WTC11 (cell line): ENCODE data around the gene SHROOM3.

Experiments
- ATF3 ChIP-seq: sonication (generic); formaldehyde crosslinking; conservative IDR thresholded peaks from 2 replicates; pipeline ENCODE4 v1.8.1; 2022; ENCODE audit warnings: mild to moderate bottlenecking, missing genetic modification reagents
- CREB1 ChIP-seq: sonication (generic); formaldehyde crosslinking; IDR thresholded peaks from 2 replicates; pipeline ENCODE4 v1.8.0; 2023; ENCODE audit warnings: mild to moderate bottlenecking, missing genetic modification reagents
- ESRRA ChIP-seq: sonication (generic); formaldehyde crosslinking; IDR thresholded peaks from 2 replicates; pipeline ENCODE4 v1.8.1; 2022; ENCODE audit warnings: mild to moderate bottlenecking, missing genetic modification reagents, borderline replicate concordance
- MAX ChIP-seq: sonication (generic); formaldehyde crosslinking; IDR thresholded peaks from 2 replicates; pipeline ENCODE4 v1.8.0; 2022; ENCODE audit warnings: mild to moderate bottlenecking, missing genetic modification reagents
- RELA ChIP-seq: sonication (generic); formaldehyde crosslinking; IDR thresholded peaks from 2 replicates; pipeline ENCODE4 v1.8.1; 2022; ENCODE audit warnings: missing genetic modification reagents, mild to moderate bottlenecking, borderline replicate concordance
- SP1 ChIP-seq: sonication (generic); formaldehyde crosslinking; conservative IDR thresholded peaks from 2 replicates; pipeline ENCODE4 v1.8.1; 2022; ENCODE audit warnings: missing genetic modification reagents
- STAT6 ChIP-seq: sonication (generic); formaldehyde crosslinking; conservative IDR thresholded peaks from 2 replicates; pipeline ENCODE4 v1.8.1; 2023; ENCODE audit warnings: mild to moderate bottlenecking, low read depth, missing genetic modification reagents, moderate library complexity
- ZNF281 ChIP-seq: sonication (generic); formaldehyde crosslinking; IDR thresholded peaks from 2 replicates; pipeline ENCODE4 v1.8.0; 2023; ENCODE audit warnings: mild to moderate bottlenecking, missing genetic modification reagents
- TF ChIP-seq, protein P1 (sequence below): fragments of 200-600 bp; IDR thresholded peaks from 2 replicates; pipeline ENCODE4 v1.8.0; 2022; ENCODE audit warnings: antibody characterized with exemption
- TF ChIP-seq, protein P2 (sequence below): sonication (generic); formaldehyde crosslinking; IDR thresholded peaks from 2 replicates; pipeline ENCODE4 v1.8.1; 2022; ENCODE audit warnings: low read depth, missing genetic modification reagents, borderline replicate concordance

DNA sequence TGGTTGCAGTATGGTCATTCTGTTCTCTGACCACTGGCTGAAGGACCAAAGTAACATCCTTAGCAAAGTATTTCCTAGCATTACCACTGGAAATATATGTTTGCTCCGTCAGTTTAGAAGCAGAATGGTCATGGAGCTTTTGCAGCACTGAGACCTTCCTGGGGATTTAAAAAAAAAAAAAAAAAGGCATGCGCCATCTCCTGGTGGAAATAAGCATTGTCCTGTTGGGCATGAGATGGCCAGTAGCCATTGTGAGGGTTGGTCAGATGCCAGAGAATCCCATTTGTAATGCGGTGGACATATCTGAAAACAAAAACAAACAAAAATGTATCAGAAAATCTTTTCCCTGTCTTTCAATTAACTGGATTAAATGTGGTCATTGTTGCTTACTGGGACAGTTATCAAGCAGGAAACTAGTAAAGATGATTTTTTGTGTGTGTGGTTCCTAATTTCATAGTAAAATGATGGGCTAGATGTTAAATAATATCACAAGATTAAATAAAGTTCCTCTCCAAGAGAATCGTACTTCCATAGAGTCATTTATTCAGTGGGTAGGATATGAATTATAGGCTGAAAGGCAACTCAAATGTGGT, 323.4 kb downstream of the SHROOM3 start:
- TF ChIP-seq, protein P1, sequence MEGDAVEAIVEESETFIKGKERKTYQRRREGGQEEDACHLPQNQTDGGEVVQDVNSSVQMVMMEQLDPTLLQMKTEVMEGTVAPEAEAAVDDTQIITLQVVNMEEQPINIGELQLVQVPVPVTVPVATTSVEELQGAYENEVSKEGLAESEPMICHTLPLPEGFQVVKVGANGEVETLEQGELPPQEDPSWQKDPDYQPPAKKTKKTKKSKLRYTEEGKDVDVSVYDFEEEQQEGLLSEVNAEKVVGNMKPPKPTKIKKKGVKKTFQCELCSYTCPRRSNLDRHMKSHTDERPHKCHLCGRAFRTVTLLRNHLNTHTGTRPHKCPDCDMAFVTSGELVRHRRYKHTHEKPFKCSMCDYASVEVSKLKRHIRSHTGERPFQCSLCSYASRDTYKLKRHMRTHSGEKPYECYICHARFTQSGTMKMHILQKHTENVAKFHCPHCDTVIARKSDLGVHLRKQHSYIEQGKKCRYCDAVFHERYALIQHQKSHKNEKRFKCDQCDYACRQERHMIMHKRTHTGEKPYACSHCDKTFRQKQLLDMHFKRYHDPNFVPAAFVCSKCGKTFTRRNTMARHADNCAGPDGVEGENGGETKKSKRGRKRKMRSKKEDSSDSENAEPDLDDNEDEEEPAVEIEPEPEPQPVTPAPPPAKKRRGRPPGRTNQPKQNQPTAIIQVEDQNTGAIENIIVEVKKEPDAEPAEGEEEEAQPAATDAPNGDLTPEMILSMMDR = peak; percentile 63
- TF ChIP-seq CREB1 (CRISPR knock-in tag) (no peak), RELA (CRISPR knock-in tag) (no peak), MAX (no peak), SP1 (CRISPR knock-in tag) (no peak), STAT6 (CRISPR knock-in tag) (no peak), ATF3 (CRISPR knock-in tag) (no peak), ESRRA (CRISPR knock-in tag) (no peak), ZNF281 (CRISPR knock-in tag) (no peak)
- TF ChIP-seq, protein P2, sequence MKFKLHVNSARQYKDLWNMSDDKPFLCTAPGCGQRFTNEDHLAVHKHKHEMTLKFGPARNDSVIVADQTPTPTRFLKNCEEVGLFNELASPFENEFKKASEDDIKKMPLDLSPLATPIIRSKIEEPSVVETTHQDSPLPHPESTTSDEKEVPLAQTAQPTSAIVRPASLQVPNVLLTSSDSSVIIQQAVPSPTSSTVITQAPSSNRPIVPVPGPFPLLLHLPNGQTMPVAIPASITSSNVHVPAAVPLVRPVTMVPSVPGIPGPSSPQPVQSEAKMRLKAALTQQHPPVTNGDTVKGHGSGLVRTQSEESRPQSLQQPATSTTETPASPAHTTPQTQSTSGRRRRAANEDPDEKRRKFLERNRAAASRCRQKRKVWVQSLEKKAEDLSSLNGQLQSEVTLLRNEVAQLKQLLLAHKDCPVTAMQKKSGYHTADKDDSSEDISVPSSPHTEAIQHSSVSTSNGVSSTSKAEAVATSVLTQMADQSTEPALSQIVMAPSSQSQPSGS (CRISPR knock-in tag) = no peak
